NCI-H1092 (cell line): Measurements from ENCODE around the gene TSHR.

Experiments
- DNase-seq: peaks from one replicate; lab custom pipeline; 2025; lab: John Stamatoyannopoulos, UW

TSHR gene

GRCh38 chr14:81178063-81178462 is 222.6 kb downstream of the TSHR start:
- DNase-seq: no peak

- DNase-seq: no peak
These were observed 224.2 kb downstream of the TSHR start for GRCh38 chr14:81179631-81180030.

GRCh38 chr14:81187832-81188522 is 232.6 kb downstream of the TSHR start:
- no peak for DNase-seq

DNA sequence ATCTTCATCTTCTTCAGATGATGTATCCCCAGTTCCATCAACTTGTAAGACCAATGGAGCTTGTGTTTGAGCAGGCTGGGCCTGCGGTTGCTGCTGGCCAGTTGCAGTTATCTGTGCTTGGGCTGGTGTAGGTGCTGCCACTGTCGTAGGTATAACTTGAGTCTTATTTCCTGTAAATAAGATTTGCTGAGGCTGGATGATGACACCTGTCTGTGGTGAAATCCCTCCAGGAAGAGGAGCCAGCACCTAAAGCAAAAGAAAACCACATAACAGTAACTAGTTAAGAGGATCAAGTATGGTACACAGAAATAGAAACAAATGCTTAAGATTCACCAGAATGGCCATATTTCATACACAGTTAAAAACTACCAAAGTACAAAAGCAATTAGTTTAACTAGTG is 237.2 kb downstream of the TSHR start:
- DNase-seq: no peak

DNA sequence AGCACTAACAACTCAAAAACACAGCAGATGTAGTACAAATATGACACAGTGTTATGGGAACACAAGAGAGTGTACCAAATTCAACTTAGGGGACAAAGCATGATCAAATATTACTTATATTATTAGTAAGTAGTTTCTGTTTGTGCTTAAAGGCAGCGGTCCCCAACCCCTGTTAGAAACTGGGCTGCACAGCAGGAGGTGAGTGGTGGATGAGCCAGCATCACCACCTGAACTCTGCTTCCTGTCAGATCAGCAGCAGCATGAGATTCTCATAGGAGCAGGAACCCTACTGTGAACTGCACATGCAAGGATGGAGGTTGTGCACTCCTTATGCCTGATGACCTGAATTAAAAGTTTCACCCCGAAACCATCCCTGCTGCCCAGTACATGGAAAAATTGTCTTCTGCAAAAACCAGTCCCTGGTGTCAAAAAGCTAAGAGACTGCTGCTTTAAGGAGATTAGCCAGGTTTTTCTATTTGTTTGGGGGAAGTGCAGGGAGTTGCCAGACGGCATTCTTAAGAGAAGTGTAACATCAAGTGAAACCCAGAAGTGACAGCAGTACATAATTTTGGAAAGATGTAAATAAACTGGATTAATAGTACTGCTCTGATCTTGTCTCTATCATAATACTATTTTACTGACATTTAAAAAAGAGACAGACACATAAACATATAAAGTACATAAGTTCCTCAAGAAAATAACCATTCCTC is 238.7 kb downstream of the TSHR start:
- DNase-seq: no peak
